Fibroblast of peridontal ligament (primary cell): ENCODE data around the gene GPD2.

ENCODE experiments used
- DNase-seq: peaks from one replicate; pipeline ENCODE4 v3.0.0-alpha.2; 2010; ENCODE audit errors: extremely low read depth

Gene GPD2

DNA sequence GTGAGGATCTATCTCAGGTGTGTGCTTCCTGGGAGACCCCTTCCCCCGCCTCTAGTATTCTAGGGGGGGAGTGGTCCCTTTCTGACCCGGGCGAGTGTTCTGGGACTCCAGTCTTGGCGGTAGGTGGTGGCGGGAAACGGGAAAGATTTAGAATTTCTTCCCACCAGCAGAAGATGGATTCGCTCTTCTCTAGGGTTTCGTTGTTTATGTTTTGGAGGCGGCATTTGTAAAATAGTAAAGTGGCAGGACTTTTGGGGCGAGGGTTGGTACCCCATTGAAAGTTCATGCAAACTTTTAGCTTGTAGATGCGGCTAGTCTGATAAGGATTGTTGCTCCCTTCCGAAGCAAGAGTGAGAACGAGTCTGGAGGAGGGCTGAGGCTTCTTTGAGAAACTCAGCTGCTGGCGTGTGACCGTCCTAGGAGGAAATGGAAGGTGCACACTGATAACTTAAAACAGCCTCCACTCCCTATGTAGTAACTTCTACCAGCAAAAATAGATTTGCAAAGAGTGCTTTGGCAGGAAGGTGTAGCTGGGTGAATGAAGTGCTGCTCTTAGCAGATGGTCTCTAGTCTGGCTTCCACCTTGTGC, 412 bp downstream of the GPD2 start:
- DNase-seq, result peak; percentile 40

DNA sequence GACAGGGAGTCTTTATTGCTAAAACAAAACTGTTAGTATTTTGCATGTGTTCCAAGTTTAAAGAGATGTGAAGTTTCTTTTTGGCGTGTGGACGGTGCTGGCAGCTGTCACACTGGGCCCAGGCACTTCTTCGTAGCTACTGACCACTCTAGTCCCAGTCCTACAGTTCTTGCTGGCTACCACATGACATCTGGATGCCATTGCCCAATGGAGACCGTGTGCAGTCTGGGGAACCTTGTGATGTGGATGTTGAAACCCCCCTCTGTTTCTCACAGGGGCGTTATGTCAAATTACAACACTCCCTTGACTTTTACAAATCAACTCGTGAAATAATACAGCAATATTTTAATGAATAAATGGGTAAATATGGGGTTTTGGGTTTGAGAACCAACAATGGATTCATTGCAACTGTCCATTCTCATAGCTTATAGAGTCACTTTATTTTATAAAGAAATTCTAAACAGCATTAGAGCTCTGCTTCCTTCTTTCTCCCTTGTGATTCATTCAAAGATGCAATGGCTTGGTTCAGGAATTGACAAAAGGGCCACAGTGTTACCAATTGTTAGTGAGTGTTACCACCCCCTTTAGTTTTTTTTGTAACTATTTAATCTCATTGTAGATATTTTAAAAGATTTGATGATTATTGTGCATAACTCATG, 1.2 kb downstream of the GPD2 start:
- DNase-seq, result peak; percentile 56

DNA sequence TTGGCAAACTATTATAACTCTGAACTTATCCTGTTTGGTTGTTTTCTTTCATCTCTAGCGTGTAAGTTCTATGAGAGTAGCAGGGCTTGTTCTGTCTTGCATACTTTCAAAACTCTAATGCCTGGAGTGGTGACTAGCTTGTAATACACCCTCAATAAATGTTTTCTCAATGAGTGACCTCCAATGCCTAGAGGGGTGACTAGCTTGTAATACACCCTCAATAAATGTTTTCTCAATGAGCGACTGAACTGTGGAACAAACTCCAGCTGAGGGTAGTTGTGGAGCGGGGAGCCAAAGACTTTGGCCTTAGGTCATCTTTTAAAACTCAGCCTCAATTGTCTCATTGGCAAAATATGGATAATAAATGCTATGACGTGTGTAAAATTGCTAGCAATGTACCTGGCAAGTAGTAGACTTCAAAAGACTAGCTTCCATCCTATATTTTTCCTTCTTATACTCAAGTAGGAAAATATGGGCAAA, 1.8 kb downstream of the GPD2 start:
- DNase-seq, result no peak

DNA sequence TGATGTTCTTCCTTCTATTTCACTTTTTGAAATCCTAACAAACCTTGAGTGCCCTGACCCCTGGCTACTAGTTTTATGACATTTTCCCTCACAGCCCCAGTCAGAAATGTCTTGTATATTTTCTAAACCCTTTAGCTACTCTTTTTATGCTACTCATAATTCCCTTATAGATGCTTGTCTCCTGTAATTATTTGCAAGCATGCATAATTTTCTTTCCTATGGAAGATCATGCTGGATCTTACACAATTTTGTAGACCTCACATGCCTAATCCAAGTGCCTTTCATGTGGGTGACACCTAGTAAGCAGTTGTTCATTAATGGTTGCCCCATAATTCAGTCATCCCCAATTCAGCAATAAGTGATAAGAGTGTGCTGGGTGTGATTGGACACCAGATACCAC, 6.9 kb downstream of the GPD2 start:
- DNase-seq, result no peak

DNA sequence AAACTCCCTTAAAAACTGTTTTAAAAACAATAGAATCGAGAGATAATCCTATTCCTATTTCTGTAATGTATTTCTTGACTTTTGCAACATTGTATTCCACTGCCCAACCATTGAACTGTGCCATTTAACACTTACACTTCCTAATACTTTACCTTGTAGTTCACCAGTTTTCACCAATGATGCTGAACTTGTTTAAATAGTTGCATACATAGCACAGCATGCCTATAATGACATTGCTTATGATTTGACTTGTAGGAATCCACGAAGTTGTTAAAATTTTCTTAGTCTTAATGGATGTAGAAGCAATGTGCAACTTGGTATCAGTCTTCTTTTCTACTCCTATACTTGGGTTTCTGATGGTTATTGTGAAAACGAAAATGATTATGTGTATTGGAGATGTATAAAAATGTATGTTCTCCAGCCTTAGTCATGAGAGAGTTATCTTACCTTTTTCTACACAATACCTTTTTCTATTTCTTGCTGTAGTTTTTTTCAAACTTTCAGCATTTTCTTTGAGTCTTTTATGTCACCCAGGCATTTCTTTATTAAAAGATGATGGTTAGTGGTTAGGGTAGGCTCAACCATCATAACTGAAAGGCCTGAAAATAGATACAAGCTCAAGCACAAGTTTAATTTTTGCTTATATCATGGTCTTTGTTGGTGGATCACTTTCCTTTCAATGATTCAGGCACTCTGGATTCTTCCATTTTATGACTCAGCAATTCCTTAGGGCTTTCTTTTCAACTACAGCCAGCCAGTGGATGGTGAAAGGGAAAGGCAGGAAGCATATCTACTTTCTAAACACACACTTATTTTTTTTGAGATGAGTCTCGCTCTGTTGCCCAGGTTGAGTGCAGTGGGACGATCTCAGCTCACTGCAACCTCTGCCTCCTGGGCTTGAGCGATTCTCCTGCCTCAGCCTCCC, 9.4 kb downstream of the GPD2 start:
- DNase-seq, result peak; percentile 98

DNA sequence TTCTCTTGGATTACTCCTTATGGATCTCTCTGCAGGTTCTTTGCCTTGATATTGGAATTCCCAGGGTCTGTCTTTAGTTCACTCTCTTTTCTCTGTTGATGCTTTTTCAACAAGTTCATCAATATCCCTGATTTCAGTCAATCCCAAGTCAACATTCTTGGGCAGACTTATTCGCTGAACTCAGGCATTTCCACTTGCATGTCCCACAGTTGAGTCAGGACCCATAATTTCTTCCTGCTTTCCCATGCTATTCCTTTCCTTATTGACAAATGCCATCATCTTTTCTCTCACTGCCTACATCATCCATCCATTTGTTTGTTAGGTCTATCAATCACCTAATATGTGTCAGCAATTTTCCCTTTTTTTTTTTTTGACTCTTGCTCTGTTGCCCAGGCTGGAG, 11.6 kb downstream of the GPD2 start:
- no peak for DNase-seq

DNA sequence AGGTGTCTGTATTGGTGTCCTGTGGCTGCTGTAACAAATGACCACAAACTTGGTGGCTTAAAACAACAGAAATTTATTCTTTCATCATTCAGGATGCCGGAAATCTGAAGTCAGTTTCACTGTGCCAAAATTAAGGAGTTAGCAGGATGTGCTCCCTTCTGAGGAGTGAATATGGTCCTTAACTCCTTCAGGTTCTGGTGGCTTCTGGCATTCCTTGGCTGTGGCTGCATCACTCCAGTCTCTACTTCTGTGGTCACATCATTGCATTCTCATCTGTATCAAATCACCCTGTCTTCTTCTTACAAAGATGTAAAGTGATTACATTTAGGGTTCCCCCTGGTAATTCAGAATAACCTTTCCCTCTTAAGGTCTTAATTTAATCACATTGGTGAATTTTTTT, 12.6 kb downstream of the GPD2 start:
- peak; percentile 40 for DNase-seq

DNA sequence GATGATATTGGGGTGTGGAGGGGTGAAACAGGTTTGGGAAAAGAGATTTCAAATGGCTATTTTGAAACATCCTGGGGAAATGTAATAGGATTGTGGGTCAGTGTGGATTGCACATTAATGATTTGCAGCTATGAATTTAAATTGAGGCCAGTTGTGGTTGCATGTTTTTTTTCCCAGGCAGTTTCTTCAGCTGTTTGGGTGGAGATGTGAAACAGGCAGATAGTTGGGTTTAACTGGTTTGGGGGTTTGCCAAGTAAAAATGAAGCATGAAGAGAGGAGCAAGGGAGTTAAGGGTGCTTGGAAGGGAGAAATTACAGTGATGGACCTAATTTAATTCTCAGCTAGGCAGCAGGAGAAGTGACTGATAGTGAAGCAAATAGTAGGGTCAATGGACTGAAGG, 16.8 kb downstream of the GPD2 start:
- DNase-seq, result peak; percentile 97

DNA sequence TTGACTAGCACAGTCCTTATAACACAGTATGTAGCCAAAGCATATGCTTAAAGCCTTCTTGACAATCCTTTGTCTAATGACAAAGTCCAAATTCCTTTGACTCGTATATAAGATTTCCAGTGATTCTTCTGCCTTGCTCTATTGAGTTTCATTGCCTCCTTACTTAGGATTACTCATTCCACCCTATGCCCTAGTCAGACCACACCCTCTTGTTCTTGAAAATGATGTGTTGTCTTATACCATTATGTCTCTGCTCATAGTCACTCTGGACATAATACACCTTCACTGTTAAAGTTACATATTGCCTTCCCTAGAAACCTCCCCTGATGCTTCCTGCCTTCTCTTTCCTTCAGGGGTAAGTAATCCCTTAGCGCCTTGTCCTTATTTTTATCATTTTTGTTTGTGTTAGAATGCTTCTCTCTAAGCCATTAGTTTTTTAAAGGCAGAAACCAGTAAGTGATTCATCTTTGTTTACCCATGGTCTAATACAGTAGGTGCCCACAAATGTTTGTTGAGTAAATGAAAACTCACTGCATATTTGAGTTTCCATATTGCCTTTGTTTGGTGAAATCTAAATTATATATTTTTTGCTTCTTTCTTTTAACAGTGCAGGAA, 19.3 kb downstream of the GPD2 start:
- DNase-seq, result peak; percentile 64

DNA sequence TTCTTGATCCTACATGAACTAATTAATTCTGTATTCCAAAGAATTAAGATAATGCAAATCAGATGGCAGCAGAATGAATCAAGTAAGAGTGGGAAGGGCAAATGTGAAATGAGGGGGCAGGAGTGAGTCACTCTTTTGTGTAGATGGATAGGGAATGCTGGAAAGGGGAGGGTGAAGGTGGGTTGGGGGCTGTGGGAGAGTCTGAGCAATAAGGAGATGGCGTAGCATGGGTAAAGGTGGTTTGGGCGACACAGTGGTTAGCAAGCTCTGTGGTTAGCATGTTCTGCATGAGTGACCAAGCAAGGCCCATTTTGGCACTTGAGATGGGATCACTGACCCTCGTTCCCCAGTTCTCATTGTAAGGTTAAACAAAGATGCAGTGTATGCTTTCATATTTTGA, 20.4 kb downstream of the GPD2 start:
- DNase-seq, result peak; percentile 56

DNA sequence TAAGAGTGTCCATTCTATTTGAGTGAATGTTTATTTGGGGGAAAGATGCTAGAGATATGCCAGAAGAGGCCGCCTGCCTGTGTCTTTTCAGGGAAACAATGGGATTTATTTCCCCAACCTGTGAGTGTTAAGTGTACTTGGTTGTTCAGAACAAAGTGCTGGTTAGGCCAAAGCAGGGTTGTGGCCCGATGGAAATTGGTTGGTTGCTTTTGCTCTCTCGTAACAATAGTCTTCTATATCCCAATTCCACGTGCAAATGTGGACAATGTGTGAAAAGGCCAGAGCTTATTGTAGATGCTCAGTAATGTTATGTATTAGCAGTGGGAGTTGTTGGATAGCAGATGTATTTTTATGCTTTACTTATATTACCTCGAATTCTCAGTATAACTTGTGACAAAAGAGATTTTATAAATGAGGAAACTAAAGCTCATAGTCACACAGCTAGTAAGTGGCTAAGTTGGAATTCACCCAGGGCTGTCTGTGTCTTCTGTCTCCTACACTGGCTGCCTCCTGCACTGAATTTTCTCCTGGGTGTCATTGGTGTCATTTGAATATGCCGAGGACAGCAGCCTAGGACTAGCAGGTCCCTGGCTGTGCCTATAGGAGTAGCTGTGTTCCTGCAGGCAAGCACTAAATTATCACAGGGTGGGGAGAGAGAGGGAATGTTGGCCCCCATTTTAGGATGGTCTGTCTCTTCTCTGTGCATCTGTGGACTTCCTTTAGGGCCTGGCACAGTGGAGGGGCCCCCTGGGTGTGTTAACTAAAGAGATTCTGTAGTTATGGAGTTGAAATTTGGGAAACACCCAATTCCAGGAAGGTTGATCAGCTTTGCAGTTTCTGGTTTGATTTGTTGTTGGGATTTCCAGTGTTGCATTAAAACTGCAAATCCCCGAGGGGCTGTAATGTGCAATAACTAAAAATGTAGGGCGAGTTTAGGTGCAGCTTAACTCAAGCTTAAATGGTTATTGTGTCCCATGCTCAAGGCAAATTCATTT, 21.6 kb downstream of the GPD2 start:
- peak; percentile 49 for DNase-seq

DNA sequence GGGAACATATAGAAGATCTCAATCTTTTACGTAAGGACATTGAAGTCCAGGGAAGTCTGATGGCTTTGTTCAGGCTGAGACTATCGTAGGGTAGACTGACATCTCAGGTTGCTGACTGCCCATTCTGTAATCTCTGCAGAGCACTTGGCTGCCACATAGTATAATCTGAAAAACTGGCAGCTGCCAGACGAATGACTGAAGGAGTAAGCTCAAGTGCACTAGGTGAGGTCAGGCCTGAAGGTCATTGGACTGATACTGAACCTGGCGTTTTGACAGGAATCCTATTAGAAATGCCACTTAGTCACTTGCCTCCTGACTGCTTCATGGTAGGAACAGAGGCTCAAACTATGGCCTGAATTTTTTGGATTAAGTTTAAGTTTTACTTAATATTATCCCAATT, 23.5 kb downstream of the GPD2 start:
- no peak for DNase-seq

DNA sequence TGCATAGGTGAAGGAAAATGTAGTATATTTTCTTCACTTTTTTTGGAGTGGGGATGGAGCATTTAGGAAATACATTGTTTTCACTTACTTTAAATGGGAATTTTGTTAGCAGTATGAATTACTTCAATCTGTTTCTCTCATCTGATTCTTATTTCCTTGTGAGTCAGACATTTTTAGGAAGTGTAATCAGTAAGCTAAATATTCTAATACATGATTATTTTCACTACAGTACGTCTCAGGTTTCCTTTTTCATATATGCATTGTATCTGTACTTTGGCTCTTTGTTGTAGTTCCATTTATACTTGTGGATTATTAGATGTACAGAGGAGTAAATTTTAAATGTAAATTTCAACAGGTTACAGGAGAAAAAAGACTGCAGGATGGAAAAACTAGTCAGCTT, 27.9 kb downstream of the GPD2 start:
- peak; percentile 68 for DNase-seq

DNA sequence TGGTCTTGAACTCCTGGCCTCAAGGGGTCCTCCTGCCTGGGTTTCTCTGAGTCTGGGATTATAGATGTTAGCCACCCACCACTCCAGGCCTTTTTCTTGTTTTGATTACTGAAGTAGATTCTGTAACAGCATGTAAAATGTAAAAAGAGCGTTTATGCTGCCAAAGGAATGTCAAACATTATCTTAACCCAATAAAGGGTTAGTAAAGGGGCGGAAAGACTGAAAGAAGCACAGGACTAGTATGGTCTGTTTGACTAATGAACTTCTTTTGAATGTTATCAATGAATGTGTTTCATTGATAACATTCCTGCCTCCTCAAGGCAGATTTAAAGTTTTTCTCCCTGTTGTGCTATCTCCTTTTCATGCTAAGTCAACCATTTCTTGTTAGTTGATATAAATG, 29.4 kb downstream of the GPD2 start:
- peak; percentile 51 for DNase-seq

DNA sequence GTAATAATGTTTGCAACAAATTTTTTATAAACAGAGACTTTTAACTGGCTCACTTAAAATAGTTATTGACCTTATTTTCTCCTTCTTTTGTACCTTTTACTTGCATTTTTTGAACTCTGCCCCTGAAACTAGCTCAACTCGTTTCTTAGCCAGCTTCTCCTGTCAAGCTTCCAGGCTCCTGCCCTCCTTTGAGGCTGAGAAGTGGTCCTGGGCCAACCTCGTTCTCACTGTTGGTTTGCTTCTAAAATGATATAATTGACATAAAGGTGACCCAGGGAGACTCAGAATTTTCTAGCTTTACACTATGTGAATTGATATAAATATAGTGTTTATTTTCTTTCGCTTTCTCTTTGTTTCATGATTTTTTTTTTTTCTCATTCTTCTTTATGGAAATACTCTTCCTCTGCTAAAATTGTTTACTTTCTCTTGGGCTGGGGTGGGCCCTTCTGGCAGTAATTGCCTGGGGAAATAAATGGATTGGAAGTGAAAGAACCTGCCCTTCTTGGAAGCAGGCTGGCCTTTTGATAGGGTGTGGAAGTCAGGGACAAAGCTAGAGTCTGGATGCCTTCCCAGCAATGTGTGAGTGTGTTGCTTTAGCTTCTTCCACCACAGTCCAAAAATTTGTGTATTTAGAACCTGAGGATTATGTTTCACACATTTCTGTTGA, 30.7 kb downstream of the GPD2 start:
- peak; percentile 89 for DNase-seq

DNA sequence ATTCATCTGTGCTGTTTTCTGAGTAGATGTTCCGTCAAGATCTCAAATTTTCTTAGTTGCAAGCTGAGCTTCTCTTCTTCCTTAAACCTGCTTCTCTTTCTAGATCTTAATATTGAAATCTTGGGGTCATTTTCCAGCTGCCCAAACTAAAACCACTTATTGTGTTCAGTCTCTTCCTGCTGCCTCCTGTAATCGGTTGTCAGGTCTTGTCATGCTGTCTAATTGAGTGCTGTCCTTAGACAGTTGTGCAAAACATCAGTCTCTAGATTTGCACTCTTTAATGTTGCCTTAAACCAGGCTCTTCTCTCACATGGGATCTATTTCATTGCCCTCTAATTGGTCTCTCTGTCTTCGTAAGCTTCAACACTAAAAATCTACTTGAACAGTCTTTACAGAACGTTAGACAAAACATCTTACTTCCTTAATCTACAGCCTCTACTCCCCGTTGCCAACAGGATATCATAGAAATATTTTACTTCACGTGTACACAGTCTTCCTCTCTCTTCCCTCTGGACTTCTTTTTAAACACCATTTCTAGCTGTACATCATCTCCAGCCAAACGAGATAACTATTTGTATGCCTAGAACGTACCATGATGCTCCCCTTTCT, 34.9 kb downstream of the GPD2 start:
- DNase-seq, result no peak

DNA sequence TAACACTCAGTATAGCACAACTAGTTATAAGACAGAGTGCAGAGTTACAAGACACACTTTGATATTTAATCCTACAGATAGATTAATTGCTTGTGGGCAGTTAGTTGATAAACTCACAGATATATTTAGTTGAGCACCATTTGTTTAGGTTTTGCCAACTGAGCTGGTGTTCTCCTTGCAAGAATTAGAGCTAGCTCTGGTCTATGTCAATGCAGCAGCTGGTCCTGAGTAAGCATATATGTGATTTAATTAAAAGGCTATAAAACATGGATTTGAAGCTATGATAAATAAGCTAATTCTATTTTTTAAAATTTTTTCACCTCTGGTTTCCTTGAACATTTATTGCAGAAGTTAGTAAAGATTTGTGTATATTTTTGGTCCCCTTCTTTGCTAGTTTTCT, 35.6 kb downstream of the GPD2 start:
- DNase-seq, result no peak

DNA sequence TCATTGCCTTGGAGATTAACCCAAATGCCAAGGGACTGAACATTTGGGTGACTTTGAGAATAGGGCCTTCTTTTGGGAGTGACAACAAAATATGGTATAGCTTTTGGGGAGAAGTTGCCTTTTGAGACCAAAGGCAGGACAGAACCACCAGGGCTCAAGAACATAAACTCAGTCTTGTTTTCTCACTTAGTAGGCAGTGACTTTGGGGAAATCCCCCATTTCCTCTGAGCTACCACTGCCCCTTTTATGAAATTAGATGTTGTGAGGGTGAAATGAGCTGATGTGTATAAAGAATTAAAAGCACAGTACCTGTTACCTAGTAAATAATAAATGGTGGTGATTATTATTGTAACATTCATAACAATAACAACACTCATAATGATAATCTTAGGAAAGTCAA, 36.5 kb downstream of the GPD2 start:
- no peak for DNase-seq

DNA sequence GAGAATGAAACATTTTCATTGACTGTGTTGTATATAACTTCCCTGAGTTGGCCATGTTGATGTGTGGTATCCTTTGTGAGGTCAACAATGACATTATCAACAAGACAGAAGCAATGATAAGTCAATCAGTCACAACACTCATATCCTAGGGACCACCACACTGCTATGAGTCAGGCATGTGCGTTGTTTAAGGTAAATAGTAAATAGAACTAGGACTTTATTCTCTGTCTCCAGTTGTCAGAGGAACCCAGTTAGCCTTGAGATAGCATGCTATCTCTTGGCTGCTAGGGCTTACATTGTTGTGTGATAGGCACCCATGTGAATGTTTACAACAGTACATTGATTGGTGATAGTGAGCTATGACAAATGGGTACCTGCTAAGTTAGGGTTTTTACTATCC, 37.3 kb downstream of the GPD2 start:
- DNase-seq, result no peak

DNA sequence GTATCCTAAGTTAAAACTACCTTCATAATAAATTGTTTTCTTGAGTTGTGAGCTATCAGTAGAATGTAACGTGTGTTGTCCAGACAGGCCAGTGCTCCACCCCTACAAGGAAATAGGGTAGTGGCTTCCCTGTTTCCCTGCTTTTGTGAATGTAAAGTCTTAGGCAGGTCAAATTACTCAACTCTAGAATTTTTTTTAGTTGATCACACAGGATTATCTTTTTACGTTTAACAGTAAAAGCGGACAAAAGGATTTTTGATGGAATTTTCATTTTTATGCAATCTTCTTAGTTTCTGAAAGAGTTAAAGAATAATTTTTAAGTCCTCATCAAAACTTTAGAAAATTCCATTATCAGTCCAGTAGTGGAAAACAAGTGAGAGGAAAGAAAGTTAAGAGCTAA, 38.2 kb downstream of the GPD2 start:
- no peak for DNase-seq
